ENCODE results near the gene SMYD5. TPM values are rescaled to one million over a fixed set of nuclear protein-coding genes. Genes with fewer than 3 reads are reported as not detected.

SMYD5 gene
- total RNA-seq, 1 experiment from 2014 or later: 37.4 TPM

- ChIA-PET RAD21 (ENCODE audit: low non-redundant PET in 1 of 2, low total read pairs in 2 of 2, uncharacterized antibody in 2 of 2, unreplicated experiment in 2 of 2) (no interaction called here), POLR2A (no interaction called here), CTCF (no interaction called here)
- no peak for ATAC-seq
- no peak overlapping the region for H3K9ac ChIP-seq (ENCODE audit: low read length)
- no peaks in the 10 kb centered on the region for H4K20me1 ChIP-seq (ENCODE audit: insufficient read depth)
- no peak overlapping the region for H3K27ac ChIP-seq (ENCODE audit: low read depth, low read length)
- H3K4me3 ChIP-seq (replicated peaks in 1 of 2; ENCODE audit: low read depth in 1 of 2, low read length in 2 of 2): no peak overlapping the region
- H3K27me3 ChIP-seq (ENCODE audit: insufficient read depth, low read length): no peaks in the 10 kb centered on the region
- no TSS peak for BruUV-seq (replicated peaks)
- no peak overlapping the region for H2AFZ ChIP-seq (ENCODE audit: low read depth, low read length, poor library complexity, severe bottlenecking)
- H3K79me2 ChIP-seq (ENCODE audit: insufficient read depth, low read length): peaks cover 50% of the 10 kb centered on the region
- peaks cover 3 to 34% of the 10 kb centered on the region in 2 experiments; a peak in 3 of 4 replicates for H3K4me1 ChIP-seq (ENCODE audit: control insufficient read depth in 1 of 2, insufficient read depth in 2 of 2, low read length in 2 of 2)
- no peaks in the 10 kb centered on the region for H3K9me3 ChIP-seq (ENCODE audit: control insufficient read depth in 1 of 2, insufficient read depth in 1 of 2, low read depth in 1 of 2, low read length in 2 of 2)
- no peak for TF ChIP-seq CEBPB (IDR thresholded peaks at IDR 0.05; ENCODE audit: low read depth)
- TF ChIP-seq POLR2AphosphoS5 (IDR thresholded peaks at IDR 0.05; ENCODE audit: low read depth, low read length): no peak
- no peak for TF ChIP-seq ZFX (IDR thresholded peaks at IDR 0.05)
- no peak for TF ChIP-seq FOSL1 (IDR thresholded peaks at IDR 0.05; ENCODE audit: low read depth)
- no peak for TF ChIP-seq ELF1 (IDR thresholded peaks at IDR 0.05; ENCODE audit: borderline replicate concordance, low read depth)
- no peak for TF ChIP-seq SP1 (IDR thresholded peaks at IDR 0.05; ENCODE audit: low read depth)
- TF ChIP-seq, protein P1, sequence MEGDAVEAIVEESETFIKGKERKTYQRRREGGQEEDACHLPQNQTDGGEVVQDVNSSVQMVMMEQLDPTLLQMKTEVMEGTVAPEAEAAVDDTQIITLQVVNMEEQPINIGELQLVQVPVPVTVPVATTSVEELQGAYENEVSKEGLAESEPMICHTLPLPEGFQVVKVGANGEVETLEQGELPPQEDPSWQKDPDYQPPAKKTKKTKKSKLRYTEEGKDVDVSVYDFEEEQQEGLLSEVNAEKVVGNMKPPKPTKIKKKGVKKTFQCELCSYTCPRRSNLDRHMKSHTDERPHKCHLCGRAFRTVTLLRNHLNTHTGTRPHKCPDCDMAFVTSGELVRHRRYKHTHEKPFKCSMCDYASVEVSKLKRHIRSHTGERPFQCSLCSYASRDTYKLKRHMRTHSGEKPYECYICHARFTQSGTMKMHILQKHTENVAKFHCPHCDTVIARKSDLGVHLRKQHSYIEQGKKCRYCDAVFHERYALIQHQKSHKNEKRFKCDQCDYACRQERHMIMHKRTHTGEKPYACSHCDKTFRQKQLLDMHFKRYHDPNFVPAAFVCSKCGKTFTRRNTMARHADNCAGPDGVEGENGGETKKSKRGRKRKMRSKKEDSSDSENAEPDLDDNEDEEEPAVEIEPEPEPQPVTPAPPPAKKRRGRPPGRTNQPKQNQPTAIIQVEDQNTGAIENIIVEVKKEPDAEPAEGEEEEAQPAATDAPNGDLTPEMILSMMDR (IDR thresholded peaks at IDR 0.05 in 2 of 3, conservative IDR thresholded peaks at IDR 0.05 in 1 of 3; ENCODE audit: borderline replicate concordance in 1 of 3, insufficient read depth in 1 of 3, low read depth in 2 of 3, low read length in 2 of 3): no peak
- no peak for TF ChIP-seq SRF (IDR thresholded peaks at IDR 0.05; ENCODE audit: low read depth)
- no peak for TF ChIP-seq SIN3A (IDR thresholded peaks at IDR 0.05; ENCODE audit: low read depth)
- TF ChIP-seq EZH2phosphoT487 (IDR thresholded peaks at IDR 0.05; ENCODE audit: borderline replicate concordance): no peak
- no peak for TF ChIP-seq ZNF274 (IDR thresholded peaks at IDR 0.05; ENCODE audit: low read depth, low read length)
- H3K4me2 ChIP-seq (ENCODE audit: low read length): no peak overlapping the region
- H3K36me3 ChIP-seq (ENCODE audit: control insufficient read depth in 1 of 2, insufficient read depth in 2 of 2, low read length in 2 of 2): peaks cover 13 to 18% of the 10 kb centered on the region in 2 experiments; a peak in 3 of 4 replicates
- no peaks in the 10 kb centered on the region for H3K9me2 ChIP-seq (ENCODE audit: insufficient read depth)
- intact Hi-C loops (cut with micrococcal nuclease): no loop called here
- DNase-seq (ENCODE audit: low read depth, low spot score): no peak
Measured at GRCh38 chr2:73217826-73218225, 3.8 kb downstream of the SMYD5 start.
